Measurements from ENCODE around the gene FNDC3B.
"Not testable (repeated sequence)": the region's sequence is repeated elsewhere in the genome, so short reads cannot be mapped to it uniquely, and the experiment has no call there.

The FNDC3B gene

GRCh38 chr3:172040078-172040980 lies 951 bp downstream of the FNDC3B start:
- Histone ChIP-seq H3K36me3 (ENCODE audit: insufficient read depth, low read length) (no peaks in the 10 kb centered on the region), H3K9me3 (ENCODE audit: control insufficient read depth, insufficient read depth, low read length) (no peaks in the 10 kb centered on the region), H3K4me1 (ENCODE audit: insufficient read depth, low read length) (peaks cover 15% of the 10 kb centered on the region; the same call in 1 of the 2 replicates), H3K9ac (ENCODE audit: low read depth, low read length) (peak overlapping the region; percentile 91)

DNA sequence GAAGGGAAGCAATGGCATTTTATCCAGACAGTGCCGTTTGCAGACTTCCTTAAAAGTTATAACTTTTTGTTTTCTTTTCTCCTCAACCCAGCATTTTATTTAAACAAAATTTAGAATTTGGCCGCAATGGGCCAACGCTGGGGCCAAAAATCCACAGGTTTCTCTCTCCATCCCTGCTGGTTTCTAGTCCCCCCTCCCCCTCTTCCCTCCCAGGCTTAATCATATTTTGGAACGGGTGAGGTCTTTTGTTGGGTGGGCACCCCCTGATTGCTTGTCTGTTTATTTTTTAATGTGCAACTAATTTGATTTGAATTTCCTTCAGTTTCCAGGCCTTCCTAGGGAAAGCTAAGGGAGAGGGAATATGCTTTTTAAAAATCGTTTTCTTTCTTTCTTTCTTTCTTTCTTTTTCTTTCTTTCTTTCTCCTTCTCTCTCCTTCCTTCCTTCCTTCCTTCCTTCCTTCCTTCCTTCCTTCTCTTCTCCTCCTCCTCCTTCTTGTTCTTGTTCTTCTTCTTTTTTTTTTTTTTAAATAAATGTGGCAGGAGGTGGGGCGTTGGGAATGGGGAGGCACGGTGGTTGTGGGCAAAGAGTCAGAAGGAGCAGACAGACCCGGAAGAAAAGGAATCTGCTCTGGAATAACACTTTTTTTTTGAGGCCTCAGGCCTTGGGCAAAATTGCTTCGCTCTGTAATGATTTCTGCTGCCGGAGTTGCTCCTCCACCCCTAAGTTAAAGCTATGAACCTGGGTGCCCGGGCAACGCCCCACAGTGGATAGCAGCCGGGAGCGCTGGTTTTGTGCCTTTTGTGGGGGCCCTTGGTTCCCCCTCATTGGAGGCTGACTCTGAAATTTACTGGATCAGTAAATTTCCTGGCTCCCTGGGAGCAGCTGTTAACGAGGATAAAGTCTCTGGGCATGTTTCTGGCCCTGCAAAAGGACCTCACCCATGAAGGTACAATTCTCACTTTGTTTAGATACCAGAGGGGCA lies 1.9 kb downstream of the FNDC3B start:
- peaks cover 21% of the 10 kb centered on the region; the same call in 1 of the 2 replicates for H3K4me1 ChIP-seq (ENCODE audit: insufficient read depth, low read length)
- peak overlapping the region; percentile 91 for H3K9ac ChIP-seq (ENCODE audit: low read depth, low read length)
- H3K36me3 ChIP-seq (ENCODE audit: insufficient read depth, low read length): no peaks in the 10 kb centered on the region
- H3K9me3 ChIP-seq (ENCODE audit: control insufficient read depth, insufficient read depth, low read length): no peaks in the 10 kb centered on the region

DNA sequence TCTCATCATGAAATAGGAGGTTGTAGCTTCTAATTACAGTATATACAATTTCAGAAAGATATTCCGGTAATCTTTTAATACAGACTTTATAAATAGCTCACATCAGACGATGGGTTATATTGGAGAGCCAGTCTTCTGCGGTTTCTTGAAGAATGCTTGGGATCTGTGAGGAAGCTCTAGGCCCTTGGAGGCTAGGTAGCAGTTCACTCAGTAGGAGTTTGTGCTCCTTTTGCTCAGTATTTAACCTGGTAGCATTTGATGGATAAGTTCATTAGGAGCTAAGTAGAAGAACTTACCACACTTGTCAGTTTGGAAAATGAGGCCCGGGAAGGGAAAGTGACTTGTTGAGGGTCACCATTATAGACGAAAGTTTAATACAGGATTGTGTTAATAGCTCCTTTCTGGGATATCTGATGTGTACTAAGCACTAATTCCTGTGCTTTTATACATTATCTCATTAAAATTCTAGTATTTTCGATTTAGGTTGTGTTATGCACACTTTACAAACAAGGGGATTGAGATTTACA lies 2.8 kb downstream of the FNDC3B start:
- H3K4me1 ChIP-seq (ENCODE audit: insufficient read depth, low read length): peaks cover 21% of the 10 kb centered on the region; the same call in 1 of the 2 replicates
- no peaks in the 10 kb centered on the region for H3K36me3 ChIP-seq (ENCODE audit: insufficient read depth, low read length)
- peak overlapping the region; percentile 91; the same call in 1 of the 2 replicates for H3K9ac ChIP-seq (ENCODE audit: low read depth, low read length)
- H3K9me3 ChIP-seq (ENCODE audit: control insufficient read depth, insufficient read depth, low read length): no peaks in the 10 kb centered on the region

DNA sequence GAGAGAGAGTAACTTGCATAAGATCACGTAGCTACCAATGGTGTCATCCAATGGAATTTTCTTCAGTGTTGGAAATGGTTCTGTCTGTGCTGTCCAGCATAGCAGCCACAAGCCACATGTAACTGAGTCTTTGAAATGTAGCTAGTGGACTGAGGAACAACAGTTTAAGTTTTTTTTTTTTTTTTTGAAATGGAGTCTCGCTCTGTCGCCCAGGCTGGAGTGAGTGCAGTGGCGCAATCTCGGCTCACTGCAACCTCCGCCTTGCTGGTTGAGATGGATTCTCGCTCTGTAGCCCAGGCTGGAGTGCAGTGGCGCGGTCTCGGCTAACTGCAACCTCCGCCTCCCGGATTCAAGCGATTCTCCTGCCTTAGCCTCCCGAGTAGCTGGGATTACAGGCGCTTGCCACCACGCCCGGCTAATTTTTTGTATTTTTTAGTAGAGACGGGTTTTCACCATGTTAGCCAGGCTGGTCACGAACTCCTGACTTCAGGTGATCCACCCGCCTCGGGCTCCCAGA lies 3.3 kb downstream of the FNDC3B start:
- Histone ChIP-seq H3K4me1 (ENCODE audit: insufficient read depth, low read length) (peaks cover 21% of the 10 kb centered on the region; the same call in 1 of the 2 replicates), H3K9ac (ENCODE audit: low read depth, low read length) (peak overlapping the region; percentile 91; the same call in 1 of the 2 replicates)
- H3K36me3 ChIP-seq (ENCODE audit: insufficient read depth, low read length); H3K9me3 ChIP-seq (ENCODE audit: control insufficient read depth, insufficient read depth, low read length): not testable (repeated sequence)

DNA sequence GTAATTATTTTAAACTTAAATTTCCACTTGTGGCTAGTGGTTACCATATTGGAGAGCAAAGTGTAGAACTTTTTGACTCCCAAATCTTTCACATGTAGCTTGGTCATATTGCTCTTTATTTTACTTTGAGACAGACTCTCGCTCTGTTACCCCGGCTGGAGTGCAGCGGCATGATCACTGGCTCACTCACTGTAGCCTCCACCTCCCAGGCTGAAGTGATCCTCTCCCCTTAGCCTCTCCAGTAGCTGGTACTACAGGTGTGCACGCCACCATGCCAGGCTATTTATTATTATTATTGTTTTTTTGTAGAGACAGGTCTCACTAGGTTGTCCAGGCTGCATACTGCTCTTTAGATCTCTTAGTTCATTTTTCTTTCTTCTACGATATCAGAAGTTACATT lies 3.9 kb downstream of the FNDC3B start:
- Histone ChIP-seq H3K9ac (ENCODE audit: low read depth, low read length) (no peak overlapping the region), H3K4me1 (ENCODE audit: insufficient read depth, low read length) (peaks cover 20% of the 10 kb centered on the region; the same call in 1 of the 2 replicates)

GRCh38 chr3:172043766-172044165 lies 4.4 kb downstream of the FNDC3B start:
- Histone ChIP-seq H3K4me1 (ENCODE audit: insufficient read depth, low read length) (peaks cover 15% of the 10 kb centered on the region; the same call in 1 of the 2 replicates), H3K9me3 (ENCODE audit: control insufficient read depth, insufficient read depth, low read length) (no peaks in the 10 kb centered on the region), H3K9ac (ENCODE audit: low read depth, low read length) (no peak overlapping the region), H3K36me3 (ENCODE audit: insufficient read depth, low read length) (no peaks in the 10 kb centered on the region)

More for the DNA sequence above, 3.9 kb downstream of the FNDC3B start:
- Histone ChIP-seq H3K36me3 (ENCODE audit: insufficient read depth, low read length) (no peaks in the 10 kb centered on the region), H3K9me3 (ENCODE audit: control insufficient read depth, insufficient read depth, low read length) (no peaks in the 10 kb centered on the region)

- H3K36me3 ChIP-seq (ENCODE audit: insufficient read depth, low read length): no peaks in the 10 kb centered on the region
- H3K4me1 ChIP-seq (ENCODE audit: insufficient read depth, low read length): peaks cover 15% of the 10 kb centered on the region; the same call in 1 of the 2 replicates
These were observed 5.6 kb downstream of the FNDC3B start for GRCh38 chr3:172044833-172045585.

DNA sequence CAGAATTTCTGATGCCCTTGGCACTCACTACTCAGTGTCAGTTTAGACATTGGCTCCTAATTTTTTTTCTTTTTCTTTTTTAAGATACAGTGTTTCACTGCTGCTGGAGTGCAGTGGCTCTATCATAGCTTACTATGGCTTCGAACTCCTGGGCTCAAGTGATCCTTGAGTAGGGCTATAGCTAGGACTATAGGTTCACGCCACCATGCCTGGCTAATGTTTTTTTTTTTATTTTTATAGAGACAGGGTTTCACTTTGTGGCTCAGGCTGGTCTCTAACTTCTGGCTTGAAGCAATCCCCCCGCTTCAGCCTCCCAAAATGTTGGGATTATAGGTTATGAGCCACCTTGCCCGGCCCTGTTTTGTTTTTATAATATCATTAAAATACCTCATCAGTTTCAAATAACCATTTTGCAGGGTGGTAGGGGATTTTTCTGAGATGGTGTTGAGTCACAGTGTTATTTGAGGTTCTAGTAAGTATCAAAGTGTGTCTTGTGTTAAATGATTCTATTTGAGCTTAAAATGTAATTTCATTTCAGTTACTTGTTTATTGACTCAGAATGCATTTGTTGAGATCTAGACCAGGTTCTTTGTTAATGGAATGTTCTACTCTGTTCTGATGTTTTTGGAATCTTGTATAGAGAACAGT lies 7.0 kb downstream of the FNDC3B start:
- Histone ChIP-seq H3K36me3 (ENCODE audit: insufficient read depth, low read length) (no peaks in the 10 kb centered on the region), H3K9me3 (ENCODE audit: control insufficient read depth, insufficient read depth, low read length) (no peaks in the 10 kb centered on the region), H3K4me1 (ENCODE audit: insufficient read depth, low read length) (peaks cover 15% of the 10 kb centered on the region; the same call in 1 of the 2 replicates), H3K9ac (ENCODE audit: low read depth, low read length) (no peak overlapping the region)

More at GRCh38 chr3:172044833-172045585, 5.6 kb downstream of the FNDC3B start:
- no peaks in the 10 kb centered on the region for H3K9me3 ChIP-seq (ENCODE audit: control insufficient read depth, insufficient read depth, low read length)
- no peak overlapping the region for H3K9ac ChIP-seq (ENCODE audit: low read depth, low read length)

GRCh38 chr3:172047567-172048115 lies 8.3 kb downstream of the FNDC3B start:
- H3K4me1 ChIP-seq (ENCODE audit: insufficient read depth, low read length): peaks cover 9% of the 10 kb centered on the region; the same call in 1 of the 2 replicates
- no peak overlapping the region for H3K9ac ChIP-seq (ENCODE audit: low read depth, low read length)
- H3K9me3 ChIP-seq (ENCODE audit: control insufficient read depth, insufficient read depth, low read length): no peaks in the 10 kb centered on the region
- H3K36me3 ChIP-seq (ENCODE audit: insufficient read depth, low read length): no peaks in the 10 kb centered on the region

DNA sequence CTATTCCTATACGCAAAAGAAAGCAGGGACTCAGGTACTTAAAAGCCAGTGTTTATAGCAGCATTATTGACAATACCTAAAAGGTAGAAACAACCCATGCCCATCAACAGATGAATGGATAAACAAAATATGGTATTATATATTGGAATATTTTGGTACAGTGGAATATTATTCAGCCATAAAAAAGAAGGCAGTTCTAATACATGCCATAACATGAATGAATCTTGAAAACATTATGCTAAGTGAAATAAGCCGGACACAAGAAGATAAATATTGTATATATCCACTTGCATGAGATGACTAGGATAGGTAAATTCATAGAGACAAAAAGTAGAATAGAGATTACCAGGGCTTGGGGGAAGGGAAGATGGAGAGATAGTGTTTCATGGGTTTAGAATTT lies 9.2 kb downstream of the FNDC3B start:
- H3K4me1 ChIP-seq (ENCODE audit: insufficient read depth, low read length): peaks cover 9% of the 10 kb centered on the region; the same call in 1 of the 2 replicates
- H3K9ac ChIP-seq (ENCODE audit: low read depth, low read length): no peak overlapping the region
- H3K9me3 ChIP-seq (ENCODE audit: control insufficient read depth, insufficient read depth, low read length): no peaks in the 10 kb centered on the region
- no peaks in the 10 kb centered on the region for H3K36me3 ChIP-seq (ENCODE audit: insufficient read depth, low read length)

- H3K9me3 ChIP-seq (ENCODE audit: control insufficient read depth, insufficient read depth, low read length): no peaks in the 10 kb centered on the region
- H3K4me1 ChIP-seq (ENCODE audit: insufficient read depth, low read length): 0 out of 2 replicates have a peak, but pooled peaks cover under 1% of the 10 kb centered on the region
- H3K9ac ChIP-seq (ENCODE audit: low read depth, low read length): no peak overlapping the region
- no peaks in the 10 kb centered on the region for H3K36me3 ChIP-seq (ENCODE audit: insufficient read depth, low read length)
These were observed 12.1 kb downstream of the FNDC3B start for GRCh38 chr3:172051310-172051956.

- no peaks in the 10 kb centered on the region for H3K9me3 ChIP-seq (ENCODE audit: control insufficient read depth, insufficient read depth, low read length)
- H3K9ac ChIP-seq (ENCODE audit: low read depth, low read length): no peak overlapping the region
- H3K36me3 ChIP-seq (ENCODE audit: insufficient read depth, low read length): no peaks in the 10 kb centered on the region
- H3K4me1 ChIP-seq (ENCODE audit: insufficient read depth, low read length): 0 out of 2 replicates have a peak, but pooled peaks cover 6% of the 10 kb centered on the region
These were observed 12.6 kb downstream of the FNDC3B start for GRCh38 chr3:172051957-172052354.
